Memory B cell (primary cell): ENCODE results near the gene C1orf50.
"Not testable (repeated sequence)": the region's sequence is repeated elsewhere in the genome, so short reads cannot be mapped to it uniquely, and the experiment has no call there.

Source experiments
- ATAC-seq: fragments of 150-1000 bp; cut with Tn5 transposase; 2 replicates; pipeline ENCODE4 v1.10.0; 2021; ENCODE audit warnings: low read depth, mild to moderate bottlenecking, moderate library complexity
- DNase-seq, 2 donors: peaks; one replicate each; pipeline ENCODE4 v3.0.0; 2022; ENCODE audit warnings: low spot score in 2 of 2
- H3K27ac Mint-ChIP-seq: one replicate; pipeline ENCODE4 v1.8.0; 2022; ENCODE audit warnings: mild to moderate bottlenecking, moderate library complexity, mixed read lengths
- H3K27me3 Mint-ChIP-seq: one replicate; pipeline ENCODE4 v1.8.0; 2022; ENCODE audit warnings: mixed read lengths
- H3K36me3 Mint-ChIP-seq: one replicate; pipeline ENCODE4 v1.8.0; 2022; ENCODE audit warnings: mild to moderate bottlenecking, mixed read lengths
- H3K4me1 Mint-ChIP-seq: one replicate; pipeline ENCODE4 v1.8.0; 2022; ENCODE audit warnings: mixed read lengths
- H3K4me3 Mint-ChIP-seq: one replicate; pipeline ENCODE4 v1.8.0; 2022; ENCODE audit warnings: mild to moderate bottlenecking, moderate library complexity, mixed read lengths
- H3K9me3 Mint-ChIP-seq: one replicate; pipeline ENCODE4 v1.8.0; 2022; ENCODE audit warnings: mixed read lengths

Gene C1orf50

GRCh38 chr1:42783092-42783491, 16.0 kb downstream of the C1orf50 start:
- no peak overlapping the region for H3K27ac Mint-ChIP-seq
- H3K4me1 Mint-ChIP-seq, result peaks cover 8% of the 10 kb centered on the region
- DNase-seq (no peak), ATAC-seq (no peak)
- no peak overlapping the region for H3K4me3 Mint-ChIP-seq
- H3K36me3 Mint-ChIP-seq, result peaks cover 24% of the 10 kb centered on the region
- no peaks in the 10 kb centered on the region for H3K27me3 Mint-ChIP-seq
- H3K9me3 Mint-ChIP-seq, result no peaks in the 10 kb centered on the region

DNA sequence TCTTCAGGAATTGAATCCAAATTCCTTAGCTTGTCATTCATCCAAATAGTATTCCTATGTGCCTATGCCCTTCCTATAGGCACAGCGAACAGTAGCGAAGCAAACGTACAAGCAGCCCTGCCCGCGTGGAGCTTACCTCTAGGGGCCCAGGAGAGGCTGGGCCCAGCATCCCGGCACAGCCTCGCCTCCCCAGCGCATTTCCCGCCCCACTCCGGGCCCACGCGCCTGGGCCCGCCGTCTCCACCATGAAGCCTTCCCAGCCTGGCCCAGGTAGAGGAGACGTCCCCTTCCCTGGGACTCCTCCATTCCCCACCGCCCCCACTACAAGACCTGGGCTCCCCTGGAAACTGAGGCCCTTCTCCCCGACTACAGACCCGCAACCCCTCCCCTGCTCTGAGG, 17.5 kb downstream of the C1orf50 start:
- Mint-ChIP-seq H3K27me3 (no peaks in the 10 kb centered on the region), H3K4me1 (peaks cover 8% of the 10 kb centered on the region), H3K36me3 (peaks cover 18% of the 10 kb centered on the region), H3K27ac (no peak overlapping the region), H3K4me3 (no peak overlapping the region), H3K9me3 (no peaks in the 10 kb centered on the region)
- no peak for DNase-seq
- ATAC-seq, result no peak

DNA sequence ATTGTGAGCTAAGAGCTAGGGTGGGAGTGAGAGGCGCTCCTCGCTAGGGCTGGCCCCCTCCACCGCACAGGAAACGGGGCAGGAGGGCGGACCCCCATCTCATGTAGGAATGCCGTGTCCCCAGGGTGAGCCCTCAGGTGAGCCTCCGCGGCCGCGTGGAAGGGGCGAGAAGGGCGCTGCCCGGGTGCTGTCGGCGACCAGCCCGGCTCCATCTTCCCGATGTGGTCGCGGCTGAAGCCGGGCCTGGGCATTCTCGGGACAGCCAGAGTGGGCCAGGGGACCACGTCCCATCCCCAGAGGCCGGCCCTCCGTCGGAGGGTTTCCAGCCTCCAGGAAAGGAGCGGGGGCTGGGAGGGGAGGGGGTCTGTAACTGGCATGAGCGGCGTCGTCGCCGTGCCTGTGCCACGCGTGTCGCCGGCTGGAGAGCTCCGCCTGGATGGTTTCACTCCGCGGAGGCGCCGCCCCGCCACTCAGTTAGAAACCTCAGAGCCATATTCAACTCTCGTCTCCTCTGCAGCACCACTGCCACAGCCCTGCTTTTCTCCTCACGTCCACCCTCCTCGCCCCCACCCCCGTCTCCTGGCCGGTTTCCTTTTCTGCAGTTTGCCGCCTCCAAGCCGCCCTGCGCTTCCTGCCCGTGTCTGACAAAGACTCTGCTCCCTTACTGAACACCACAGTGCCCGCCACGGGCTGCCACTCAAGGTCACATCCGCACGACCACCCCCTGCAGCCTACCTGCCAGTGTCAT, 18.1 kb downstream of the C1orf50 start, which contains the start of gene TMEM269:
TSS of gene TMEM269 (plus strand) at position 46 of the 748 bp plus-strand sequence. CDS start 4,903 bp downstream, outside the sequence.
- Mint-ChIP-seq H3K4me3 (peak within 1 kb of the TSS; percentile 78), H3K27ac (no peak within 1 kb of the TSS)

GRCh38 chr1:42786097-42786496, 19.0 kb downstream of the C1orf50 start:
- H3K27ac Mint-ChIP-seq, result peak overlapping the region; percentile 54
- peaks cover 8% of the 10 kb centered on the region for H3K4me1 Mint-ChIP-seq
- ATAC-seq, result no peak
- H3K36me3 Mint-ChIP-seq, result peaks cover 9% of the 10 kb centered on the region
- DNase-seq, result no peak
- H3K9me3 Mint-ChIP-seq, result no peaks in the 10 kb centered on the region
- no peak overlapping the region for H3K4me3 Mint-ChIP-seq
- H3K27me3 Mint-ChIP-seq, result no peaks in the 10 kb centered on the region

More for the DNA sequence above, 18.1 kb downstream of the C1orf50 start, which contains the start of gene TMEM269:
- DNase-seq (no peak), ATAC-seq (peak; percentile 66)
- Mint-ChIP-seq H3K27me3 (no peaks in the 10 kb centered on the region), H3K4me1 (peaks cover 8% of the 10 kb centered on the region), H3K9me3 (no peaks in the 10 kb centered on the region), H3K36me3 (peaks cover 15% of the 10 kb centered on the region)

- Mint-ChIP-seq H3K27ac (no peak overlapping the region), H3K36me3 (peaks cover 4% of the 10 kb centered on the region), H3K9me3 (no peaks in the 10 kb centered on the region), H3K4me1 (peaks cover 8% of the 10 kb centered on the region), H3K4me3 (no peak overlapping the region), H3K27me3 (no peaks in the 10 kb centered on the region)
- ATAC-seq (no peak), DNase-seq (no peak)
Measured at GRCh38 chr1:42788021-42788420, 21.0 kb downstream of the C1orf50 start.

GRCh38 chr1:42793824-42794223, 26.8 kb downstream of the C1orf50 start:
- Mint-ChIP-seq H3K4me3 (no peak overlapping the region), H3K27ac (no peak overlapping the region), H3K4me1 (no peaks in the 10 kb centered on the region), H3K36me3 (no peaks in the 10 kb centered on the region), H3K27me3 (no peaks in the 10 kb centered on the region), H3K9me3 (no peaks in the 10 kb centered on the region)
- ATAC-seq, result no peak
- DNase-seq, result no peak

DNA sequence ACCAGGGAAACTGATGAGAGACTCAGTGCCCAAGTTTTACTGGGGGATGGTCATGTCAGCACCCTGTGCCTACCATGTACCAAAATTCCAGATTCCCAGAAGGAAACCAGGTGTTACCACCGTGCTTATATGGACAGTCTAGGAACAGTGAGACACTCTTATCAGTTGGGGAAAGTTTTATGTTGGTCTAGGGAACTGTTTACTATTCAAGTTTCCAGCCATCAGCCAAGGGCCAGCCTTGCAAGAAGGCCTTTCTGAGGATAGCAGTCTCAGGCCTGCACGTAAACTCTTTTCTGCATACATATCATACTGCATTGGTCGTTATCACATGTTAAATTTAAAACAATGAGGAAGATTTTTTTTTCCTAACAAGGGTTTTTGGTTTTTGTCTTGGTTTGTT, 30.4 kb downstream of the C1orf50 start:
- Mint-ChIP-seq H3K27ac (no peak overlapping the region), H3K36me3 (no peaks in the 10 kb centered on the region), H3K9me3 (no peaks in the 10 kb centered on the region), H3K4me1 (no peaks in the 10 kb centered on the region), H3K27me3 (no peaks in the 10 kb centered on the region), H3K4me3 (no peak overlapping the region)
- ATAC-seq (no peak), DNase-seq (no peak)

- Mint-ChIP-seq H3K27me3 (no peaks in the 10 kb centered on the region), H3K4me3 (no peak overlapping the region), H3K9me3 (no peaks in the 10 kb centered on the region), H3K27ac (no peak overlapping the region), H3K36me3 (no peaks in the 10 kb centered on the region), H3K4me1 (no peaks in the 10 kb centered on the region)
- no peak for DNase-seq
- no peak for ATAC-seq
Measured at GRCh38 chr1:42797979-42798378, 30.9 kb downstream of the C1orf50 start.

- Mint-ChIP-seq H3K4me3 (no peak overlapping the region), H3K4me1 (no peaks in the 10 kb centered on the region)
- no peak for ATAC-seq
Measured at GRCh38 chr1:42801832-42802473, 34.9 kb downstream of the C1orf50 start.

DNA sequence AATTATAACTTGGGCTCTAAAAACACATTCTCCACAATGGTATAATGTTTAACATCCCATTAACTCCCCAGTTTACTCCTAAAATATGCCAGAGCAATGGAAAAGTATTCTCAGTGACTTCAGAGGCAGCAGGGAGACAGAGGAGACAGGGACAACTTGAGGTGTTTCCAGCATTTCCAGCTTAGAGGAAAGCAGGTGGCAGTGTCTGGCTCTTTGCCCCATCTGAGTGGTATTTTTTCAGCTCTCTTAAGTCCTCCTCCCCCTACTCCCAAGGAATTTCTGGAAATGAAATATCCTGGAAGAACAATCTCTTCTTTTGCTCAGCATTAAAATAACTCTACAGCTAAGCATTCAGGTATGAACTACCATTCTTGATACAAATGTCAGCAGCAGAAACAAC, 39.1 kb downstream of the C1orf50 start:
- peaks cover 4% of the 10 kb centered on the region for H3K4me1 Mint-ChIP-seq

More at GRCh38 chr1:42801832-42802473, 34.9 kb downstream of the C1orf50 start:
- no peak overlapping the region for H3K27ac Mint-ChIP-seq
- DNase-seq, result no peak
- H3K36me3 Mint-ChIP-seq, result peaks cover 13% of the 10 kb centered on the region
- no peaks in the 10 kb centered on the region for H3K27me3 Mint-ChIP-seq
- no peaks in the 10 kb centered on the region for H3K9me3 Mint-ChIP-seq

GRCh38 chr1:42806593-42806992, 39.5 kb downstream of the C1orf50 start:
- Mint-ChIP-seq H3K36me3 (peaks cover 24% of the 10 kb centered on the region), H3K9me3 (no peaks in the 10 kb centered on the region), H3K27ac (no peak overlapping the region), H3K4me1 (peaks cover 6% of the 10 kb centered on the region), H3K27me3 (no peaks in the 10 kb centered on the region), H3K4me3 (no peak overlapping the region)
- ATAC-seq (no peak), DNase-seq (no peak)

More for the DNA sequence above, 39.1 kb downstream of the C1orf50 start:
- Mint-ChIP-seq H3K27ac (no peak overlapping the region), H3K9me3 (no peaks in the 10 kb centered on the region), H3K27me3 (no peaks in the 10 kb centered on the region), H3K4me3 (no peak overlapping the region), H3K36me3 (peaks cover 22% of the 10 kb centered on the region)
- no peak for DNase-seq
- ATAC-seq, result no peak

DNA sequence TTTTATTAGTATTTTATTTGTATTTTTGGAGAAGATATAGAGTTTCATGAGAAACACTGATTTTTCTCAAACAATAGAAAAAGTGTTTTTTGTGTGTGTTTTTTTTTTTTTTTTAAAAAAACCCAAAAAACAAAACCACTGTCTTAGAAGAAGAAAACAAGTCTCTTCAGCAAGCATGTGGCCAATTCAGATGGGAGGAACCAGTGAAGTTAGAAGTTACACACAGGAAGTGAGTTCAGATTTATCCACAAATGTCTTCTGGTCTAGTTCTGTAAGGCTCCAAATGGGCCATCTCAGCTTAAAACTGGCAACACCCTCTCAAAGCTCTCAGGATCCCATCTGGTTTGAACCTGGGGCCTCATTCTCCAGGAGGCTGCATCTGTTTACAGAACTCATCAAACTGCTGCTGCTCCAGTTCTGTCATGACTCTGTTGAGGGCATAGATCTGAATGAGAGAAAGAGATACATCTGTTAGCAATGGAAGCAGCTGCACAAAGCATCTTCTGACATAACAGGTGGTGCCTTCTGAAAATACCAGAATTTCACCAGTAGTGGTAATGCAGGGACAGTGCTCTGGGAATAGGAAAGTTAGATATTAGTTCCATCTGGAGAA, 40.1 kb downstream of the C1orf50 start:
- ATAC-seq (no peak), DNase-seq (no peak)
- peaks cover 24% of the 10 kb centered on the region for H3K36me3 Mint-ChIP-seq

DNA sequence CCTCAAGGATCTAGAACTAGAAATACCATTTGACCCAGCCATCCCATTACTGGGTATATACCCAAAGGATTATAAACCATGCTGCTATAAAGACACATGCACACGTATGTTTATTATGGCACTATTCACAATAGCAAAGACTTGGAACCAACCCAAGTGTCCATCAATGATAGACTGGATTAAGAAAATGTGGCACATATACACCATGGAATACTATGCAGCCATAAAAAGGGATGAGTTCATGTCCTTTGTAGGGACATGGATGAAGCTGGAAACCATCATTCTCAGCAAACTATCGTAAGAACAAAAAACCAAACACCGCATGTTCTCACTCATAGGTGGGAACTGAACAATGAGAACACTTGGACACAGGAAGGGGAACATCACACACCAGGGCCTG, 47.8 kb downstream of the C1orf50 start:
- not testable (repeated sequence) for H3K27me3 Mint-ChIP-seq, H3K27ac Mint-ChIP-seq, H3K36me3 Mint-ChIP-seq, H3K4me3 Mint-ChIP-seq, H3K9me3 Mint-ChIP-seq, ATAC-seq, DNase-seq
- H3K4me1 Mint-ChIP-seq, result peaks cover 22% of the 10 kb centered on the region

More for the DNA sequence above, 40.1 kb downstream of the C1orf50 start:
- Mint-ChIP-seq H3K27ac (no peak overlapping the region), H3K27me3 (no peaks in the 10 kb centered on the region), H3K4me1 (peaks cover 6% of the 10 kb centered on the region), H3K4me3 (no peak overlapping the region), H3K9me3 (no peaks in the 10 kb centered on the region)

DNA sequence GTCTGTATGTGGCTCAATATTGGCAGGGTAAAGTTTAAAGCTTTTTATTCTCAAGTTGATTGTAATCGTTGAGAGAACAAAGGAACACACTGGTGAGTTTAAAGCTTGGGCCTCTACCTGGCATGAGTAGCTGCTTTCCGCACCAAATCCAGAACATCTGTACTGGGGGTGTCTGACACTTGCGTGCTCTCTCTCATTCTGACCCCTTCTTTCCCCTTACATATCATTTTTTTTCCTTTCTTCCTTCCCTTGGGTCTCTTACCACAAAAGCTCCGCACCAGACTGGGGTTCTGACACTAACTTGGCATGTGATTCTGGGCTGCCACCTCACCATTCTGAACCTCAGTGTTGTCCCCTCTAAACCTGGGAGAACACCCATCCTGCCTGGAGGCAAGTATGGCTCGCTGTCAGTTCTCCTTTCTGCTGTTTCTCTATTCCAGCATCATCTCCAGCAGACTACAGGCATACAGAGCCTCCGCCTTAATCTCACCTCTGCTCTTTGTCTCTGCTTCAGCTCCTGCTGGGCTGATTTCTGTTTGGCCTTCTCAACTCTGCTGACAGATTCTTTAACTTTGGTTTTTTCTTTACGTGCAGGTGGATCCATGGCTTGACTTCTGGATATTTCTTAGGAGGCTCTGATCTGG, 49.0 kb downstream of the C1orf50 start:
- peaks cover 23% of the 10 kb centered on the region for H3K4me1 Mint-ChIP-seq
- DNase-seq, result no peak
- no peaks in the 10 kb centered on the region for H3K9me3 Mint-ChIP-seq
- H3K27me3 Mint-ChIP-seq, result no peaks in the 10 kb centered on the region
- ATAC-seq, result no peak
- H3K27ac Mint-ChIP-seq, result peak overlapping the region; percentile 43
- peak overlapping the region; percentile 82 for H3K4me3 Mint-ChIP-seq
- peaks cover 5% of the 10 kb centered on the region for H3K36me3 Mint-ChIP-seq
